H1 (cell line): ENCODE measurements around the gene AARSD1.

Source experiments
- BACH1 ChIP-seq: IDR thresholded peaks from 2 replicates; pipeline ENCODE4 v1.6.1; 2012; ENCODE audit warnings: low read length, improper control_type of control experiment
- CREB1 ChIP-seq: IDR thresholded peaks from 2 replicates; pipeline ENCODE4 v1.6.1; 2012; ENCODE audit warnings: inconsistent platforms
- CTCF ChIP-seq, 3 experiments: IDR thresholded peaks; 1 replicate in 2 of 3; 2 replicates in 1 of 3; pipeline versions ENCODE4 v1.5.1 to v1.6.1; 2011; ENCODE audit warnings: low read length in 3 of 3, mild to moderate bottlenecking in 3 of 3, inconsistent platforms in 2 of 3, low read depth in 1 of 3, moderate library complexity in 1 of 3; ENCODE audit not compliant: insufficient read depth in 1 of 3; ENCODE audit errors: control extremely low read depth in 1 of 3
- EP300 ChIP-seq, 2 experiments: IDR thresholded peaks; 1 replicate in 1 of 2; 2 replicates in 1 of 2; pipeline ENCODE4 v1.6.1; 2011 to 2012; ENCODE audit warnings: low read depth in 2 of 2, low read length in 2 of 2, mild to moderate bottlenecking in 2 of 2, borderline replicate concordance in 1 of 2, inconsistent platforms in 1 of 2, moderate library complexity in 1 of 2
- HDAC2 ChIP-seq, 2 experiments: fragments of 300-600 bp in 1 of 2; sonication (generic) in 1 of 2; IDR thresholded peaks; 2 replicates each; pipeline ENCODE4 v1.6.1; 2011 to 2012; ENCODE audit warnings: low read depth in 2 of 2, low read length in 2 of 2, mild to moderate bottlenecking in 2 of 2, moderate library complexity in 2 of 2, borderline replicate concordance in 1 of 2, inconsistent platforms in 1 of 2
- JUN ChIP-seq: IDR thresholded peaks from 2 replicates; pipeline ENCODE4 v1.6.1; 2011; ENCODE audit warnings: low read depth, mild to moderate bottlenecking, improper control_type of control experiment, low read length
- MAFK ChIP-seq: IDR thresholded peaks from 2 replicates; pipeline ENCODE4 v1.6.1; 2012; ENCODE audit warnings: low read depth, mild to moderate bottlenecking, improper control_type of control experiment, low read length
- POLR2A ChIP-seq, 2 experiments: IDR thresholded peaks; 1 replicate in 1 of 2; 2 replicates in 1 of 2; pipeline ENCODE4 v1.6.1; 2011; ENCODE audit warnings: low read depth in 2 of 2, low read length in 2 of 2, mild to moderate bottlenecking in 2 of 2; ENCODE audit errors: control extremely low read depth in 1 of 2
- USF2 ChIP-seq: IDR thresholded peaks from 2 replicates; pipeline ENCODE4 v1.6.1; 2011; ENCODE audit warnings: low read length, improper control_type of control experiment
- YY1 ChIP-seq: IDR thresholded peaks from 2 replicates; pipeline ENCODE4 v1.6.1; 2011; ENCODE audit warnings: low read depth, mild to moderate bottlenecking, low read length

- no peak for TF ChIP-seq CTCF (IDR thresholded peaks at IDR 0.05; ENCODE audit: control extremely low read depth in 1 of 3, insufficient read depth in 1 of 3, low read depth in 1 of 3, low read length in 3 of 3)
- TF ChIP-seq YY1 = no peak
- TF ChIP-seq CREB1 = no peak
- no peak for TF ChIP-seq USF2
- no peak for TF ChIP-seq EP300 (IDR thresholded peaks at IDR 0.05; ENCODE audit: borderline replicate concordance in 1 of 2, low read depth in 2 of 2, low read length in 2 of 2)
- TF ChIP-seq BACH1 = no peak
- no peak for TF ChIP-seq POLR2A (IDR thresholded peaks at IDR 0.05; ENCODE audit: control extremely low read depth in 1 of 2, low read depth in 2 of 2, low read length in 2 of 2)
- no peak for TF ChIP-seq MAFK
- TF ChIP-seq JUN = no peak
- no peak for TF ChIP-seq HDAC2 (IDR thresholded peaks at IDR 0.05; ENCODE audit: borderline replicate concordance in 1 of 2, low read depth in 2 of 2, low read length in 2 of 2)
Observed at GRCh38 chr17:42999003-42999525, 34.8 kb upstream of the AARSD1 start.
